ENCODE results near the gene ORC3. TPM values are rescaled to one million over a fixed set of nuclear protein-coding genes. Genes with fewer than 3 reads are reported as not detected.

Gene ORC3
- total RNA-seq, 2 donors from 2014 or later, result 8.2 to 14.8 TPM

GRCh38 chr6:87543696-87544473, 46.0 kb upstream of the ORC3 start:
- Histone ChIP-seq H3K27ac (no peak overlapping the region), H3K36me3 (replicated peaks in 1 of 2; ENCODE audit: insufficient read depth in 1 of 2, low read depth in 2 of 2) (peaks cover 4 to 15% of the 10 kb centered on the region in 2 donors), H3K9me3 (no peaks in the 10 kb centered on the region), H3K4me1 (no peaks in the 10 kb centered on the region), H3K4me3 (no peak overlapping the region), H3K27me3 (no peaks in the 10 kb centered on the region)
- ATAC-seq (no peak), DNase-seq (no peak)
- TF ChIP-seq CTCF (IDR thresholded peaks at IDR 0.05) (no peak), POLR2A (IDR thresholded peaks at IDR 0.05) (no peak)
- intact Hi-C loops (cut with DNase I), result no loop called here
- WGBS, 2 donors, result 83 to 89% methylated on average over 4 of the region's 4 CpGs

- Histone ChIP-seq H3K4me1 (no peaks in the 10 kb centered on the region), H3K4me3 (no peak overlapping the region), H3K27me3 (no peaks in the 10 kb centered on the region), H3K9me3 (no peaks in the 10 kb centered on the region), H3K36me3 (replicated peaks in 1 of 2; ENCODE audit: insufficient read depth in 1 of 2, low read depth in 2 of 2) (peaks cover under 1 to 16% of the 10 kb centered on the region in 2 donors), H3K27ac (no peak overlapping the region)
- WGBS, 2 donors, result 83 to 96% methylated on average over 1 of the region's 1 CpG
- ATAC-seq (no peak), DNase-seq (no peak)
- TF ChIP-seq CTCF (IDR thresholded peaks at IDR 0.05), result no peak
- no peak for TF ChIP-seq POLR2A (IDR thresholded peaks at IDR 0.05)
- intact Hi-C loops (cut with DNase I), result no loop called here
Observed at GRCh38 chr6:87544474-87544735, 45.5 kb upstream of the ORC3 start.

- Histone ChIP-seq H3K27me3 (no peaks in the 10 kb centered on the region), H3K4me1 (no peaks in the 10 kb centered on the region), H3K27ac (no peak overlapping the region), H3K36me3 (replicated peaks in 1 of 2; ENCODE audit: insufficient read depth in 1 of 2, low read depth in 2 of 2) (peaks cover 0 to 11% of the 10 kb centered on the region in 2 donors), H3K4me3 (no peak overlapping the region), H3K9me3 (no peaks in the 10 kb centered on the region)
- WGBS, 2 donors, result 82 to 88% methylated on average over 2 of the region's 2 CpGs
- intact Hi-C loops (cut with DNase I), result no loop called here
- ATAC-seq, result no peak
- no peak for DNase-seq
- no peak for TF ChIP-seq POLR2A (IDR thresholded peaks at IDR 0.05)
- no peak for TF ChIP-seq CTCF (IDR thresholded peaks at IDR 0.05)
Observed at GRCh38 chr6:87551799-87552198, 38.1 kb upstream of the ORC3 start.

GRCh38 chr6:87553159-87553765, 36.7 kb upstream of the ORC3 start:
- no peaks in the 10 kb centered on the region for H3K4me1 ChIP-seq
- WGBS, 2 donors, result 77 to 98% methylated on average over 4 of the region's 4 CpGs
- no peak overlapping the region for H3K27ac ChIP-seq
- no peaks in the 10 kb centered on the region for H3K9me3 ChIP-seq
- TF ChIP-seq POLR2A (IDR thresholded peaks at IDR 0.05), result no peak
- no peak for TF ChIP-seq CTCF (IDR thresholded peaks at IDR 0.05)
- intact Hi-C loops (cut with DNase I), result no loop called here
- ATAC-seq (no peak), DNase-seq (no peak)
- no peaks in the 10 kb centered on the region for H3K27me3 ChIP-seq
- H3K36me3 ChIP-seq (replicated peaks in 1 of 2; ENCODE audit: insufficient read depth in 1 of 2, low read depth in 2 of 2), result peaks cover 0 to 7% of the 10 kb centered on the region in 2 donors
- H3K4me3 ChIP-seq, result no peak overlapping the region

GRCh38 chr6:87555506-87555905, 34.4 kb upstream of the ORC3 start:
- Histone ChIP-seq H3K9me3 (no peaks in the 10 kb centered on the region), H3K27me3 (no peaks in the 10 kb centered on the region), H3K4me1 (no peaks in the 10 kb centered on the region), H3K4me3 (no peak overlapping the region), H3K36me3 (replicated peaks in 1 of 2; ENCODE audit: insufficient read depth in 1 of 2, low read depth in 2 of 2) (peaks cover 0 to 8% of the 10 kb centered on the region in 2 donors), H3K27ac (no peak overlapping the region)
- no peak for ATAC-seq
- TF ChIP-seq POLR2A (IDR thresholded peaks at IDR 0.05), result no peak
- TF ChIP-seq CTCF (IDR thresholded peaks at IDR 0.05), result no peak
- DNase-seq, result no peak
- intact Hi-C loops (cut with DNase I), result no loop called here

Data from body of pancreas (tissue), 4 donors.